Measurements from ENCODE around the gene CYSLTR2.
"Not testable (repeated sequence)": the region's sequence is repeated elsewhere in the genome, so short reads cannot be mapped to it uniquely, and the experiment has no call there.

The CYSLTR2 gene

DNA sequence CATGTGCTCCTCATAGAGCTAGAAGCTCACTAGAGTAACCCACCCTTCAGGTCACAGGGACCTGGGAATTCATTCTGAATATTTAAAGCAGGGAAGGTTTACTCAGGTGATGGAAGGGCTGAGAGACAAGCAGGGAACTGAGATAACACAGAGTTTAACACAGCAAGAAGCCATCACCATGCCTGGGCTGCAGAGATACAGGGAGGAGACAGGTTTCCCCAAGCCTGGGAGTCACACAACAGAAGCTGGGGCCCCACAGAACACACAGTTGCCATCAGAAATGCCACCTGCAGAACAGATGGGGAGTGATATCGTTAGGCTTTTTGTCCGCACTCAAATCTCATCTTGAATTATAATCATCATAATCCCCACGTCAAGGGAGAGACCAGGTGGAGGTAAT, 7.9 kb upstream of the CYSLTR2 start:
- no peak for DNase-seq (ENCODE audit: low read depth)

DNA sequence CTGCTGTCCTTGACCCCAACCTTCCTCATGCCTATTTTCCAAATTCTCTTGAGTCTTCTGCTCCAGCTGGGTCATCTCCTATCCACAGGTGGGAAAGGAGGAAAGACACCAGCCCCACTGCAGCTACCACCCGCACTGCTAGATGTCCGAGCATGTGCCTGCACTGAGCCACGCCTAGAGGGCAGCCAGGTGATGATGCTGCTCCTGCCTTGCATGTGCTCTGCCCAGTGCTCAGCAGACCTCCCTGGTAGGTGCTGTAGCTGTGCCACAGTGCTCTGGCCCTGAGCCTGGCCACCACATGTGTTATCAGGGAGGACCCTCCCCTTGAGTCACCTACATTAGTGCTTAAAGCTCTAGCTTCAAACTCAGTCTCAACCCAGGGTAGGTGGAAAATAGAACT, 6.9 kb upstream of the CYSLTR2 start:
- DNase-seq (ENCODE audit: low read depth): no peak

DNA sequence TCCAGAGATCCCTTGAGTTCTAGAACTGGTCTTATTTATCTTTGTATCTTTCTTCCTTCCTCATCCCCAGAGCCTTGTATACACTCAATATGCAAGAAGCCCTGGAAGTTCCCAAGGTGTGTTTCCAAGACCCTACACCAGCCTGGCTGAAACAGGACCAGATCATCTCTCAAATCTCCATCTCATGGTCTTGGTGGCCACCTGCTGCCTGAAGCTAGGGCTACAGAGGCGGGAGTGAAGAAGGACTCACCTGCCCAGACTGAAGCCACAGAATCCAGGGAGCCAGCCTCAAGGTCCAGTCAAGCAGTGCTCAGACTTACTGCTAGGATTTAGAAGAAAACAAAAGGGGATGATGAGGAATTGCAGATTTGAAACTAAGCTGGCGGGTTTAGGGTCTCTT, 6.1 kb upstream of the CYSLTR2 start:
- no peak for DNase-seq (ENCODE audit: low read depth)

- no peak for DNase-seq (ENCODE audit: low read depth)
These were observed 5.3 kb upstream of the CYSLTR2 start for GRCh38 chr13:48648446-48648845.

GRCh38 chr13:48652851-48653471, 768 bp upstream of the CYSLTR2 start:
- DNase-seq (ENCODE audit: low read depth): no peak

DNA sequence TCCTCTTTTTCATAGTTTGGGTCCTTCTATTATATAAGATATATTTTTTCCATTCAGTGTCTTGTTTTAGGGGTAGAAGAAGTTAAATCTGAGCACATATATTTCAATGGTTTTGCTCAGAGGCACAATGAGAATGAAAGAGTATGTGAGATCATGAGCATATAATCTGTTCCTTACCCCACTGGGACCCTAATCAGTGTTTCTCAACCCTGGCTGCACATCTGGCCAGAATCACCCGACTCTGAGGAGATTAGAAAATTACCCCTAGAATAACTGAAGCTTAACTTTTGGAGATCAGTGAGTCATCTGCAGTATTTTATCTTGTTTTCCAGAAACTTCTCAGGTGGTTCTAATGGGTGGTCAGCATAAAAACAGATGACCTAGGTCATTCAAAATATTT, 782 bp downstream of the CYSLTR2 start:
- DNase-seq (ENCODE audit: low read depth): no peak

GRCh38 chr13:48655291-48655690, 1.6 kb downstream of the CYSLTR2 start:
- no peak for DNase-seq (ENCODE audit: low read depth)

GRCh38 chr13:48656608-48657007, 2.9 kb downstream of the CYSLTR2 start:
- DNase-seq (ENCODE audit: low read depth): no peak

GRCh38 chr13:48660361-48661076, 6.8 kb downstream of the CYSLTR2 start:
- DNase-seq (ENCODE audit: low read depth): no peak

DNA sequence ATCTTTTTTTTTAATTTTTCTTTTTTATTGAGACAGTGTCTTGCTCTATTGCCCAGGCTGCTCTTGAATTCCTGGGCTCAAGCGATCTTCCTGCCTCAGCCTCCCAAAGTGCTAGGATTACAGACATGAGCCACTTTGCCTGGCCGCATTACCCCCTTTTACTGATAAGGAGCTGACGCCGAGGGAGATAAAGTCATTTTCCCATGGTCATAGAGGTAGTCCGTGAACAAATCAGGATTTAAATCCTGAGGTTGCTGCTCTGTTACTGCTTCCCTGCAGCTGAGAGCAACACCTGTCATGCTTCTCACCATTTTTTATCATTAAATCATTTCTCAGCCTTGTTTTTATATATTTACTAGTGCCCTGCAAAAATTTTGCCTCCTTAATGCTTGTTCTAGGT, 7.4 kb downstream of the CYSLTR2 start:
- no peak for DNase-seq (ENCODE audit: low read depth)

- DNase-seq (ENCODE audit: low read depth): no peak
These were observed 8.5 kb downstream of the CYSLTR2 start for GRCh38 chr13:48662226-48662625.

DNA sequence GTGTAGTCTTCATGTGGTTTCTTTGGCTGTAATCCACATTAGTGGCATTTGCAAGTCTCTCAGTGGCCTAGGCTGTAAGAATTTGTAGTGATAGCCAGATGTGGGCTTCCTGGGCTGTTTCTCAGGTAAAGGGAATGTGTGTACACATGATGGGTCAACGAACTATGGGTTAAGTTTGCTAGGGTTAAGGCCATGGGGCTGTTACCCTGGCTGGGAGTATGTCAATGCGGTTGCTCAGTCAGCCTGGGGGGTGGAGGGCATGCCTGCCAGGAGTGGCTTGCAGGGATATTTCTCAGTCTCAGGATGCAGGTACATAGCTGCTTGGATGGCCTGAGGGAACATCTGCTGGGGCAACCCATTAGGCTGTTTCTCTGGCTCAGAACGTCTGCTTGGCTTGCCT, 13.4 kb downstream of the CYSLTR2 start:
- no peak for DNase-seq (ENCODE audit: low read depth)

DNA sequence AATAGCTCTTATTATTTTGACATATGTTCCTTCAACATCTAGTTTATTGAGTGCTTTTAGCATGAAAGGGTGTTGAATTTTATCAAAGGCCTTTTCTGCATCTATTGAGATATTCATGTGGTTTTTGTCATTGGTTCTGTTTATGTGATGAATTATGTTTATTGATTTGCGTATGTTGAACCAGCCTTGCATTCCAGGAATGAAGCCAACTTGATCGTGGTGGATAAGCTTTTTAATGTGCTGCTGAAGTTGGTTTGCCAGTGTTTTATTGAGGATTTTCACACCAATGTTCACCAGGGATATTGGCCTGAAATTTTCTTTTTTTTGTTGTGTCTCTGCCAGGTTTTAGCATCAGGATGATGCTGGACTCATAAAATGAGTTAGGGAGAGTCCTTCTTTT, 17.7 kb downstream of the CYSLTR2 start:
- DNase-seq (ENCODE audit: low read depth): not testable (repeated sequence)

DNA sequence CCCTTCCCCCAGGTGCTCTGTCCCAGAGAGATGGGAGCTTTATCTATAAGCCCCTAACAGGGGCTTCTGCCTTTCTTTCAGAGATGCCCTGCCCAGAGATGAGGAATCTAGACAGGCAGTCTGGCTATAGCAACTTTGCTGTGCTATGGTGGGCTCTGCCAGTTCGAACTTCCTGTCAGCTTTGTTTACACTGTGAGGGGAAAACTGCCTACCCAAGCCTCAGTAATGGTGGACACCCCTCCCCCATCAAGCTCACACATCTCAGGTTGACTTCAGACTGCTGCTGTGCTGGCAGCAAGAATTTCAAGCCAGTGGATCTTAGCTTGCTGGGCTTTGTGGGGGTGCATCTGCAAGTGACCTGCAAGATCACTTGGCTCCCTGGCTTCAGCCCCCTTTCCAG, 21.5 kb downstream of the CYSLTR2 start:
- no peak for DNase-seq (ENCODE audit: low read depth)

DNA sequence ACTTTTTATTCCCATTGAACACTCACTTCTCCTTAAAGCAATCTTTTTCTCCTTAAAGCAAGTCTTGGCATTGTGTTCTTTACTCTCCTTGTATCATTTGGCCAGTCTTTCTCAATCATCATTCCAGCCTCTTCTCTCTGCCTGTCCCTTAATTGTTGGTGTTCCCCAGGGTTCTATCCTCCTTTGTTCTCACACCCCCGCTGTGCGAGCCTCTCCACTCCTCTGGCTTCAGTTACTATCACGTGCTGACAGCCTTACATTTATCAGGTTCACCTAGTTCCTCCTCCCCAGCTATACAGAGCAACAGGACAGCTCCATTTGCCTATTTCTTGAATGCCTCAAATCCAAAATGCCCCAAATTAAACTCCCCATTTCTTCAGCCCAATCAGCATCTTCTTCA, 24.6 kb downstream of the CYSLTR2 start:
- DNase-seq (ENCODE audit: low read depth): no peak

DNA sequence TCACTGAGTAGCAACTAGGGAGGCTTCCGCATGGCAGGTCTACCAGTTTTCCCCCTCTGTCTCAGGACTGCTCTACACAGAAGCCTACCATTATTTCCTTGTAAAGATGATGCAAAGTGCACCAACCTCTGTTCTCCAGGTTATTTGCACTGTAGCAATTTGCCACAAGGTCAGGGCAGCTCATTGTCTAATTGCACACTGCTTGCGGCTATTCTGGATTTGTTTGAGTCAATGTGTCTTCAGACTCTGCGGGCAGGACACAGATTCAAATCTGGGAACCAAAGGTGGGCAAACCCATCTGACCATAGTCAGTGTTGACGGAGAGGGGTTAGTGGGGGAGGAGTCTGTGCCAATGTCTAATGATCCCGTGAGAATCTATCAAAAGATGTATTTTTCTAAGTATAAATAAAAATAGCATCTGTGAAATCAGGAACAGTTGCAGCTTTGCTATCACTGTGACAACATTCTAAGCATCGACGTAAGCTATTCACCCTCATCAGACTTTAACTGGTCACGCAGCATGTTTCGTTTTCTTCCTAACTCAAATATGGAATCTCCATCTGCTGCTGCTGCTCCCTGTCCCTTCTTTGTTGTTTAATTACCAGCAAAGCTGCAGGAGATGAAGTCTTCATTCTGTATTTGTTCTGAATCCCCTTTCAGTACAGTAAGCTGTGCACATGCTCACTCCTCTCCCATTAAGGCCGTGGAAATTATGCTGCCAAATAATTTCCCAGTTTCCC, 26.4 kb downstream of the CYSLTR2 start:
- no peak for DNase-seq (ENCODE audit: low read depth)

DNA sequence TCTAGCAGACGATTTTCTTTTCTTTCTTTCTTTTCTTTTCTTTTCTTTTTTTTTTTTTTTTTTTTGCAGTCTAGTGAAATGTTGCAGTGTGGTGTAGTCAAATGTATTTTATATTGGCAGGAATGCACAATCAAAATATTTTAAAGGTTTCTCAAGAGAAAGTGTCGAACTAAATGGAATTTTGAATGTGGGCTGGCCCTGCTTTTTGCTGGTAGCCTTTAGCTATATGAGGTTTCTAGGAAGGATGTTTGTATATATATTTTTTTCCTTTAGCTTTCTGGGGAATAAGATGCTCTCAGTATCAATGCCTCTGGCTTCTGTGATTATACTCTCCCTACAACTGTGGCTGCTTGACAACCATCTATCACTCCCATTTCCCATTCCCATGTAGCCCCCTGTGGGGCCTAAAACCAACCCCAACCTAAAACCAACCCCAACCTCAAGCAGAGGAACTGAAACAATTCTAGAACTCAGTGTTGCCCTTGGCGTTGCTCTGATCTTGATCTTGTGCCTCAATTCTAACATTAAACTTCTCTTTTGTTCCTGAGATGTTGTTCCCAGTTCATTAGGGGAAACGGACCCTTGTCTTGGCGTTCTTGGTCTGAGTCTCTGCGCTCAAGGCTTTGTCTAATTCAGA, 27.1 kb downstream of the CYSLTR2 start:
- DNase-seq (ENCODE audit: low read depth): no peak

GRCh38 chr13:48681905-48682304, 28.2 kb downstream of the CYSLTR2 start:
- no peak for DNase-seq (ENCODE audit: low read depth)

- no peak for DNase-seq (ENCODE audit: low read depth)
These were observed 28.7 kb downstream of the CYSLTR2 start for GRCh38 chr13:48682436-48682835.

DNA sequence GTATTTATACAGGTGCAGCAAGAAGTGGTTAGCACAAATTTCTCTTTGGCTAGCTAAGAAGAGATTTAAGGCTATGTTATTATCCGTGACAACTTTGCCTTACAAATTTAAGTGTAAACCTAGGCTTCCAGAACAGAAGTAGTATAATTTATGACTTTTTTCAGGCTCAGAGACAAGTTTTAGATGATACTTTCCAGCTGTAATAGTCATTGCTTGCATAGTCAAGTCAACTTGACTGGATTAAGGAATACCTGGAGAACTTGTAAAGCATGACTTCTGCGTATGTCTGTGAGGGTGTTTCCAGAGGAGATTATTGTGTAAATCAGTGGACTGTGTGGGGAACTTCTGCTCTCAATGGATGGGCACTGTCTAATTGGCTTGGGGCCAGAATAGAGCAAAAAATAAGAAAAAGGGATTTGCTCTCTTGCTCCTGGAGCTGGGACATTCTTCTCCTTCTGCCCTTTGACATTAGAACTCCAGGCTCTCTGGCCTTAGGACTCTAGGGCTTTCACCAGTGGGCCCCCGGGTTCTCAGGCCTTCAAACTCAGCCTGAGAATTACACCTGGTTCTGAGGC, 33.0 kb downstream of the CYSLTR2 start:
- DNase-seq (ENCODE audit: low read depth): no peak

DNA sequence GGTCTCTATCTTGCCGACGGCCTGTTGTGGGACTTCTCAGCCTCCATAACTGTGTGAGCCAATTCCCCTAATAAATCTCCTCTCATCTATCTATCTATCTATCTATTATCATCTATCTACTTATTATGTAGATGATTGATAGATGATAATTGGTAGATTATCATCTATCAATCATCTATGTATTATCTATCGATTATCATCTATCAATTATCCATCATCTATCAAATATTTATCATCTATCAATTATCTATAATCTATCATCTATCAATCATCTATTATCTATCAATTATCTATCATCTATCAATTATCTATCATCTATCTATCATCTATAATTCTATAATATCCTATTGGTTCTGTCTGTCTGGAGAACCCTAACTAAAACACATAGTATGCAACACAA, 33.5 kb downstream of the CYSLTR2 start:
- no peak for DNase-seq (ENCODE audit: low read depth)

DNA sequence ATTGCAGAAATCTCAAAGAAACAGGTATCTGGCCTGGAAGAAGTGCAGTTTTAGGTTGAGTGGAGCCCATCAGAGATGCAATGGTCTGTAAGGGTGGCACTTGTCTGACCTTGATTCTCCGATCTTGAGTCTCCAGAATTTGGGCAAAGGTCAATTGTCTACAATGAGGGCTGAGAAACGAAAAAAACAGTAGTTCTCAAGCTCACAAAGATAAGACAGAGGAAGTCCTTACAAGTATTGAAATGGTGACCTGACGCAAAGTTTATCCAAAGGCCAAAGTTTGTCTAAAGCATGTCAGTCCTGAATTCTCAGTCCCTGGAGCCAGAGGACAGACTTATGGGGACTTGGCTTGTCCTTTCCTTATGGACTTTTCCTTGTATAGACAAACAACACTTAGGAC, 40.3 kb downstream of the CYSLTR2 start:
- no peak for DNase-seq (ENCODE audit: low read depth)

- DNase-seq (ENCODE audit: low read depth): no peak
These were observed 42.0 kb downstream of the CYSLTR2 start for GRCh38 chr13:48695776-48696175.

All from stimulated activated CD8-positive, alpha-beta memory T cell treated with anti-CD3 and anti-CD28 coated beads, Interleukin-12 subunit alpha, Interleukin-12 subunit beta, amount 100 ng/mL, for 1 hour (primary cell).